ENCODE results near the gene RASD2.

DNA sequence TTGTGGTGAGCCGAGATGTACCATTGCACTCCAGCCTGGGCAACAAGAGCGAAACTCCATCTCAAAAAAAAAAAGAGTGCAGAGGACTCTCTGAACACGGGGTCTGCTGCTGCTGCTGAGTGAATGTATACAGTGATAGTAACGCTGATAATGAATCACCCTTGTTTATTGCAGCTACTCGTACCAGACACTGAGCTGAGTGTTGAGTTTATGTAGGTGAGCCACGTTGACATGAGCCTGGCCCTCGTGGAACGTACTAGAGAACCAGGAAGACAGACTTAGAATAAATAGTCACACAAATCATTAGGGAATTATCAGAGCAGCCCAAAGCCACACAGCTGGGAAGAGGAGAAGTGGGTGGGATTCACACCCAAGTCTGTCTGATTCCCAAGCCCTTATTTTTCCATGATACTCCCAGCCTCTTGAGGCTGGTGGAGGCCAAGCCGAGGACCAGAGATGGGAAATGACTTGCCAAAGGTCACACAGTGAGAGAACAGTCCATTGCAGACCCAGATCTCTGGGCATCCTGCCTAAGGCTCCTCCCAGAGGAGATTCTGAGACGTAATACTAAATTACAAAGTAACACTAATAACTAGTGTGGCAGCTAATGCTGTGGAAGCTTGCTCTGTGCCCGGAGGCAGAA is 41.7 kb downstream of the RASD2 start:
- TF ChIP-seq, protein P1, sequence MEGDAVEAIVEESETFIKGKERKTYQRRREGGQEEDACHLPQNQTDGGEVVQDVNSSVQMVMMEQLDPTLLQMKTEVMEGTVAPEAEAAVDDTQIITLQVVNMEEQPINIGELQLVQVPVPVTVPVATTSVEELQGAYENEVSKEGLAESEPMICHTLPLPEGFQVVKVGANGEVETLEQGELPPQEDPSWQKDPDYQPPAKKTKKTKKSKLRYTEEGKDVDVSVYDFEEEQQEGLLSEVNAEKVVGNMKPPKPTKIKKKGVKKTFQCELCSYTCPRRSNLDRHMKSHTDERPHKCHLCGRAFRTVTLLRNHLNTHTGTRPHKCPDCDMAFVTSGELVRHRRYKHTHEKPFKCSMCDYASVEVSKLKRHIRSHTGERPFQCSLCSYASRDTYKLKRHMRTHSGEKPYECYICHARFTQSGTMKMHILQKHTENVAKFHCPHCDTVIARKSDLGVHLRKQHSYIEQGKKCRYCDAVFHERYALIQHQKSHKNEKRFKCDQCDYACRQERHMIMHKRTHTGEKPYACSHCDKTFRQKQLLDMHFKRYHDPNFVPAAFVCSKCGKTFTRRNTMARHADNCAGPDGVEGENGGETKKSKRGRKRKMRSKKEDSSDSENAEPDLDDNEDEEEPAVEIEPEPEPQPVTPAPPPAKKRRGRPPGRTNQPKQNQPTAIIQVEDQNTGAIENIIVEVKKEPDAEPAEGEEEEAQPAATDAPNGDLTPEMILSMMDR (IDR thresholded peaks at IDR 0.05 in 4 of 5, conservative IDR thresholded peaks at IDR 0.05 in 1 of 5), result no peak
- TF ChIP-seq POLR2A (IDR thresholded peaks at IDR 0.05), result no peak

All from gastrocnemius medialis (tissue), 4 donors.